HG02943 (cell line): ENCODE data around the gene ASB5.
"Not testable (repeated sequence)": the region's sequence is repeated elsewhere in the genome, so short reads cannot be mapped to it uniquely, and the experiment has no call there.

Source experiments
- ATAC-seq: cut with Tn5 transposase; IDR thresholded peaks from one replicate; pipeline ENCODE4 v1.9.1; 2021; ENCODE audit warnings: mild to moderate bottlenecking, low read depth, moderate library complexity; ENCODE audit not compliant: unreplicated experiment

The ASB5 gene

GRCh38 chr4:176226736-176227135, 42.3 kb downstream of the ASB5 start:
- no peak for ATAC-seq

- ATAC-seq, result no peak
Observed at GRCh38 chr4:176223561-176223960, 45.5 kb downstream of the ASB5 start.

GRCh38 chr4:176222149-176222548, 46.9 kb downstream of the ASB5 start:
- no peak for ATAC-seq

GRCh38 chr4:176217510-176217909, 51.5 kb downstream of the ASB5 start:
- no peak for ATAC-seq

- ATAC-seq, result not testable (repeated sequence)
Observed at GRCh38 chr4:176212351-176212750, 56.7 kb downstream of the ASB5 start.

- ATAC-seq, result no peak
Observed at GRCh38 chr4:176210579-176211296, 58.3 kb downstream of the ASB5 start.

- no peak for ATAC-seq
Observed at GRCh38 chr4:176210101-176210500, 58.9 kb downstream of the ASB5 start.

GRCh38 chr4:176209535-176209934, 59.5 kb downstream of the ASB5 start:
- no peak for ATAC-seq

- ATAC-seq, result no peak
Observed at GRCh38 chr4:176207839-176208238, 61.2 kb downstream of the ASB5 start.

GRCh38 chr4:176205299-176205698, 63.7 kb downstream of the ASB5 start:
- no peak for ATAC-seq

- no peak for ATAC-seq
Observed at GRCh38 chr4:176198316-176198903, 70.6 kb downstream of the ASB5 start.

- ATAC-seq, result peak; percentile 99
Observed at GRCh38 chr4:176195184-176195978, 73.6 kb downstream of the ASB5 start, which contains the start of gene SPATA4. Gene SPATA4 (minus strand): TSS chr4:176195585. CDS start chr4:176195562, 23 bp downstream.

- ATAC-seq, result no peak
Observed at GRCh38 chr4:176193938-176194337, 75.1 kb downstream of the ASB5 start.

- ATAC-seq, result no peak
Observed at GRCh38 chr4:176193126-176193525, 75.9 kb downstream of the ASB5 start.

GRCh38 chr4:176191974-176192373, 77.0 kb downstream of the ASB5 start:
- ATAC-seq, result no peak

- ATAC-seq, result no peak
Observed at GRCh38 chr4:176189891-176190795, 78.9 kb downstream of the ASB5 start.

- no peak for ATAC-seq
Observed at GRCh38 chr4:176188654-176189053, 80.4 kb downstream of the ASB5 start.

- ATAC-seq, result no peak
Observed at GRCh38 chr4:176187624-176188023, 81.4 kb downstream of the ASB5 start.

- ATAC-seq, result no peak
Observed at GRCh38 chr4:176186671-176187395, 82.2 kb downstream of the ASB5 start.

GRCh38 chr4:176186067-176186466, 83.0 kb downstream of the ASB5 start:
- ATAC-seq, result no peak
